ENCODE measurements around the gene ELOVL5.

Gene ELOVL5

DNA sequence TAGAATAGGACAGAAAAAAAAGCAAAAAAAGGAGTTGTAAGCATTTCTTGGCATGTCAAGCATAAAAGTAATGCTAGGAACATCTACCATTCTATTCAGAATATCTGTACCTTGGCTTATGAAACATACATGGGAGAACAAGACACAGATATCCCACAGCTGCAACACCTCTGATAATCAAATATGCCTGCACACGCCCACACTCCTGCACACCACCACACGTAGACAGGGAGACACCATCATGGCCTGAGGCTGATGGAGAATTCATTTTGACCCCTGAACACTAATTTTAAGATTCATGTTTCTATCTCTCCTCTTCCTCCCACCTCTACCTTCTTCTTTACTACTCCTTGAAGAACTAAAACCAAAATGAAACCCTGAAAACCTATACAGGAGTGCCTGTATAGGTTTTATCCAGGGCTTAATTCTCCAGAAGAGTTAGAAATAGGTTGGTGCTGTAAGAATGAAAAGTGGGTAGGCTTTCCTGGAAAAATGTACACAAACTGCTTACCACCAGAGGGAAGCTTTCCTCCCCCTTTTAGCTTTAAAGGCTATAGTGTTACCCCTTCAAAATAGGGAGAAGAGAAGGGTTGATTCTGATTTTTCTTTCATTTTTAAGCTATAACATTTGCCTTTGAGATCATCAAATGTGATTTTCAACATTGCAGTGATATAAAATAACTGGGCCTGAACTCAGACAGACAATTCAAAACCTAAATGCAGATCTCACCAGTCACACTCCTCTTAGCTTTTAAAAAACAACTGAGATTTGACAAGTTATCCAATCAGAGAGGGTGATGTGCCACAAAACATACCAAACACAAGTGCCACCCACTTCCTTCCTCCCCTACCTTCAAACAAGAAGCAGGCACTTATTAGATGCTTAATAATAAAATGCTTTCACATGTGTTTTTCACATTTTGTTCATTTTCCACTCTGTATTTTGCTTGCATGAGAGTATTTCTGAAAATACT, 57.9 kb downstream of the ELOVL5 start:
- DNase-seq (ENCODE audit: low spot score in 2 of 2): no peak
- Mint-ChIP-seq H3K27ac (peak overlapping the region; percentile 83), H3K4me3 (peak overlapping the region; percentile 12), H3K4me1 (peaks cover 57% of the 10 kb centered on the region), H3K9me3 (no peaks in the 10 kb centered on the region), H3K36me3 (peaks cover 78% of the 10 kb centered on the region)
- ATAC-seq: peak; percentile 75

DNA sequence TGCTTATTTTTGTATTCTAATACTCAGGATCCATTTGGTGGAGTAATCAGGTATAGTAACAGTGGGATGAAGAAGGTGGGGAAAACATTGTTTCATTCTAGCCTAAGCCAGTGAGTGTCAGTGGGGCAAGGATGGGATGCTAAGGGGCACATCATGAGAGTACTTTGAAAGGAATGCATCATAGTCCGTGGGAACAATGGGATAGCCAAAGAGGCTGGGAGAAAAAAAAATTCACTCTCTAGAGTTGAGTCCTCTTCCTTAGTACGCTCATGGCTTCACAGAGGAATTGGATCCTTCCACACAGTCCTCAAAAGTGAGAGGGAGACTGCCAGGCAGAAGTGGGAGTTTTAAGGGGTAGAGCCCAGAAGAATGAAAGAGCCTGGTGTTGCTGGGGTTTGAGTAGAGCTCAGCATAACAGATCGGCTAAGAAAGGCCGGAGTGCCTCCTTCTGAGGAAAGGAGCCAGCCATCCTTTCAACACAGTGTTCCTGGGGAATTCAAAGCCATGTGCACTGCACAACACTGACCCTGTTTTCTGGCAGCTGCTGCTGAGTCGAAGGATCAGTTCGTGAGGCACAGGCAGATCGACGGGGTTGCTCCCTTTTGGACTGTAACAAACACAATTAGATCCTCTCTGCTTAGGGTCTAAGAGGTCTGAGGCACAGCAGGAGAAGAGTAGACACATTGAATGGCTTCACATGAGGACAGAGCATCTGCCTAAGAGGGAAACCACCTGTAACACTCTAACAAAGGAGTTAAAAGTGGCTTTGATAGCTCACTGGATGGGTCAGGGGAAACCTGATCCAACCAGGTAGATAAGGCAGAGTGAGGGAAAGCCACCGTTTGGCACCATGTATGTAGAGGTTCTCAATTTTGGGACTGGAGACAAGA, 61.2 kb downstream of the ELOVL5 start:
- Mint-ChIP-seq H3K4me1 (peaks cover 54% of the 10 kb centered on the region), H3K4me3 (no peak overlapping the region), H3K36me3 (peaks cover 74% of the 10 kb centered on the region)

DNA sequence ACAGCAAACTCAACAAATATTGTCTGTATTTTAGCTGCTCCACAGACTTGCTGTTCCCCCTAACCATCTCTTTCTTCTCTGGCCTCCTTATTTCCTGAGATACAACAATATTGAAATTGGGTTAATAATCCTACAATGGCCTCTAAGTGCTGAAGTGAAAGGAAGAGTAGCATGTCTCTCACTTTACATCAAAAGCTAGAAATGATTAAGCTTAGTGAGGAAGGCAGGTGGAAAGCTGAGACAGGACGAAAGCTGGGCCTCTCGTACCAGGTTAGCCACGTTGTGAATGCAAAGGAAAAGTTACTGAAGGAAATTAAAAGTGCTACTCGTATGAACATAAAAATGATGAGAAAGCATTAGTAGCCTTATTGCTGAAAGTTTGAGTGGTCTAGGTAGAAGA, 63.8 kb downstream of the ELOVL5 start:
- ATAC-seq (peak; percentile 84), DNase-seq (ENCODE audit: low spot score in 2 of 2) (no peak)
- peaks cover 54% of the 10 kb centered on the region for H3K36me3 Mint-ChIP-seq
- H3K9me3 Mint-ChIP-seq: no peaks in the 10 kb centered on the region
- H3K27ac Mint-ChIP-seq: peak overlapping the region; percentile 9
- peaks cover 52% of the 10 kb centered on the region for H3K4me1 Mint-ChIP-seq
- H3K4me3 Mint-ChIP-seq: peak overlapping the region; percentile 4

More for the DNA sequence above, 61.2 kb downstream of the ELOVL5 start:
- Mint-ChIP-seq H3K9me3 (no peaks in the 10 kb centered on the region), H3K27ac (peak overlapping the region; percentile 74)
- DNase-seq (ENCODE audit: low spot score in 2 of 2) (no peak), ATAC-seq (no peak)

DNA sequence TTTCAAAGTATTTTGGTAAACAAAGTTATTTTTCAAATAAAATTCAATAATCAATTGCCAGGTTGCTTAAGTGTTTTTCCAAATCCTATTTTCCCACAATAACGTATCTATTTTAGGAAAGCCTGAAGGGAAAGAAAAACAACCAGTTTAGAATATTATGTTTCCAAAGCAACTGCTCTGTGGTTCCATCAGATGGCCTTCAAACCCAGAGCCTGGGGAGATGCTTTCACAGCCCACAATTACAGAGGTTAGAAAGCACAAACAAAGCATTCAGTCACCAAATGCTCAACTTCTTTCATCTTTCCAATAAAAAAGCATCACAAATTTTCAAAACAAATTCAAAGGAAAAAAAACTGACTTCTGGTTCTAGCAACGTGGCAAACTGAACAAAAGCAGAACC, 66.0 kb downstream of the ELOVL5 start:
- Mint-ChIP-seq H3K36me3 (peaks cover 48% of the 10 kb centered on the region), H3K4me1 (peaks cover 60% of the 10 kb centered on the region), H3K4me3 (no peak overlapping the region), H3K27ac (no peak overlapping the region), H3K9me3 (no peaks in the 10 kb centered on the region)
- no peak for DNase-seq (ENCODE audit: low spot score in 2 of 2)
- ATAC-seq: no peak

DNA sequence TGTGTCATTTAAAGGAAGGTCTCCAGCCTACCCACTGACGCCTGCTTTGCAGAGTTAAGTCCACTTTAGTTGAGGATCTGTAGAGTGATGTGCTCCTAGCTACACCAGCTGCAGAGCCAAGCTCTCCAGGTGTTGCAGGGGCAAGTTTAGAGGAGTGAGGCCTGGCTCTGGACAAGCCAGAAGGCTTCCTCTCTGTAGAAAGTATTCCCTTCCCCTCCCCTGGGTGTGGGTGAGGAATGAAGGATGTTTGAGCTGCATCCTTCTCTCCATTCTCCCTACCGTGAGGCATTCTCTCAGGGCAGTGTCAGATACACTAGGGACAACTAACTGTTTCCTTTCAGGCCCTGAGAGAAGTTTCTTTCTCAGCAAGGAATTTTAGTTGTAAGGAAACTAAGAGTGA, 66.5 kb downstream of the ELOVL5 start:
- H3K27ac Mint-ChIP-seq: peak overlapping the region; percentile 34
- ATAC-seq (no peak), DNase-seq (ENCODE audit: low spot score in 2 of 2) (no peak)
- peaks cover 54% of the 10 kb centered on the region for H3K4me1 Mint-ChIP-seq
- peaks cover 48% of the 10 kb centered on the region for H3K36me3 Mint-ChIP-seq
- H3K9me3 Mint-ChIP-seq: no peaks in the 10 kb centered on the region
- no peak overlapping the region for H3K4me3 Mint-ChIP-seq

DNA sequence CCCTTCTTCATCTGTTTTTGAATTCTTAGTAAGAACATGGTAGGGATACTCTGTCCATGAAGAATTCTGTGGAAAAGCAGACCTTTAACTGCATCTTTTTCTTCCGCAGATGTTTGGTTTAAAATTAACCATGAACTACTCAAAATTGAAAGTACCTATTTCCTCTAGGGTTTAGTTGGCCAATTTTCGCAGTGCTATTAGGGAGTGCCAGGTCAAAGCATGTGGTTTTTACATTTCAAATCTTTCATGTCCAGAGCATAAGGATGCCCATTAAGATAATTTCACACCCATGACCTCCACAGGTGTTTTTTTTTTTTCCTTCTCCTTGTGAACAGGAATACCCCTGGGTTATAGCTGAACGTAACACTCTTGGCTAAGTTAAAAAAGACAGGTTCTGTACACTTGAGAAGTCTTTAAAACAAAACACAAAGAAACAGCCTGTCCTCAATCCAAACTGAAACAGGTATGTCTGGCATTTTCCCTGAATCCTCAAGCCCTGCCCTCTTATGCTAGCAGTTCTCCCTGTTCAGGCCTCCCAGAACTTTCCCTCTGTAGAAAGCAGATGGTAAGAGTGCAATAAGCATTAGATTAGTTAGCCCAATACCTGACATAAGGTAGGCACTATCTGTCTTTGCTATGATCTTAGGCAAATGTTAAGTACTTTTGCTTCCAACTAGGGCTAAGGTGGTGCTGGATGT, 67.1 kb downstream of the ELOVL5 start:
- H3K4me3 Mint-ChIP-seq: no peak overlapping the region
- DNase-seq (ENCODE audit: low spot score in 2 of 2) (no peak), ATAC-seq (no peak)
- H3K9me3 Mint-ChIP-seq: no peaks in the 10 kb centered on the region
- peaks cover 52% of the 10 kb centered on the region for H3K4me1 Mint-ChIP-seq
- peaks cover 48% of the 10 kb centered on the region for H3K36me3 Mint-ChIP-seq
- peak overlapping the region; percentile 34 for H3K27ac Mint-ChIP-seq

DNA sequence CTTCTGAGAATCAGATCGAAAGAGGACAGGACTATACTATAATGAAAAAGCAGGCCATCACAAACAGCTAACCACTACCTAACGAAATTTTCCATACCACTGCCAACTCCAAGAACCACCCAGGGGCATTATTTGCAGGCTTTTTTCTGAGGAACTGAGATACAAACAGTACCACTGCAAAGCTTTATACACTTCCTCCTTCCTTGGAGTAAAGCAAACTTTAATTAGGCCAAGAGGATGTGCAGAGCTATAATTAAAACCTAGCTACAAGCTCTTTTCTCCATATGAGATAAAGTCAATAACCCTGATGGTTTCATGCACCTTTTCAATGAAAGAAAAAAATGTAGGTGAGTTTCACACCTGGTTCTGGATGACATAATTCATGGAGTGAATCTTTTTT, 68.5 kb downstream of the ELOVL5 start:
- DNase-seq (ENCODE audit: low spot score in 2 of 2): no peak
- Mint-ChIP-seq H3K36me3 (peaks cover 53% of the 10 kb centered on the region), H3K9me3 (no peaks in the 10 kb centered on the region), H3K4me3 (no peak overlapping the region), H3K4me1 (peaks cover 50% of the 10 kb centered on the region), H3K27ac (no peak overlapping the region)
- ATAC-seq: no peak

DNA sequence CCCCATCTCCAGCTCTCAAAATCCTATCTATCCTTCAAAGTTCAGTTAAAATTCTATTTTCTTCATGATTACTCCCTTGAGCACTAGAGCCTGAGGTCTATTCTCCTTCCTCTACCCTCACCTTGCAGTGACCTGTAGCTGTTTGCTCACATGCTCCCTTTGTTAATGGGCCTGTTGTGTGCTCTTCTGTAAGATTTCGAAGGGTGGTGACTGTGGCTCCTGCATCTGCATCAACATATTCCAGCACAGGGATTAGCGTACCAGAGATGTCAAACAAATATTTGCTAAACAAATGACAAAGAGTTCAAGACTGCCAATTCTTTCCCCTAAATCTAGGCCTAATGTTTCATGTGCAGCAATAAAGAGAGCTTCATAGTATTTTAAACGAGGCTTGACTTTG, 69.5 kb downstream of the ELOVL5 start:
- no peak for DNase-seq (ENCODE audit: low spot score in 2 of 2)

DNA sequence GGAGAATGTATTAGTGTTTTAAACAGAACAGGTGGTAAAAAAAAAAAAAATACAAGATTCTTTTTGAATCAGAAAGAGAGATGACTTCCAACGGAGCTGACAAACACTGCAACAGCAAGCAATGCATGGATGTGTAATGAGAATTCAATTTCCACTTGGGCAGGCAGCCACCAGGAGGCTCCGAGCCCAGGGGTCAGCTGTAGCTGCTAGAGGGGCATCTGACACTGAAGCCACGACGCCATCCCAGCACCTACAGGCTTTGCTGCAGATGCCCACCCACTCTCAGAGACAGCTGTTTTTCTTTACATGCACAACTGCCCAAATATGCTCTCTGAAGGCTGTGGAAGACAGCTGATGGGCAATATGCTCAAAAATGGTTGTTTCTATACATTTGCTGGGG, 75.4 kb downstream of the ELOVL5 start:
- ATAC-seq (no peak), DNase-seq (ENCODE audit: low spot score in 2 of 2) (no peak)
- Mint-ChIP-seq H3K27ac (no peak overlapping the region), H3K36me3 (peaks cover 97% of the 10 kb centered on the region), H3K4me1 (peaks cover under 1% of the 10 kb centered on the region), H3K4me3 (no peak overlapping the region), H3K9me3 (no peaks in the 10 kb centered on the region)

More for the DNA sequence above, 69.5 kb downstream of the ELOVL5 start:
- Mint-ChIP-seq H3K9me3 (no peaks in the 10 kb centered on the region), H3K36me3 (peaks cover 62% of the 10 kb centered on the region), H3K27ac (peak overlapping the region; percentile 11), H3K4me1 (peaks cover 43% of the 10 kb centered on the region), H3K4me3 (no peak overlapping the region)
- ATAC-seq: no peak

DNA sequence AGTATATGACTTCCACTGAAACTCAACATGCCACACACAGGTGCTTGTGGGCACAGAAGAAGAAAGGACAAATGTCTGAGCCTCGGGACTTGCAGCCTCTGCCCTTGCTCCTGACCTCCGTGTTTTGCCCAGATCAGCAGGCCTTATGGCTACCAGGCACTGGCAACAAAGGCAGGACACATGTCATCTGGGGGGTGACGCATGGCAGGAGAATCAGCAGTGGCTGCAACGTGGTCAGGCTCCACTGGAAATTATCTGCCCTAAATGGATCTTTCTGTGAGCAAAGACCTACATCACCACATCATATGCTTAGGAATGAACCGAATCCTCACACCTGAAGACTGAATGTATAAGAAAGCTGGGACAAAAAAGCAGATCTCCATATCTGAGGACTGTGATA, 78.9 kb downstream of the ELOVL5 start:
- Mint-ChIP-seq H3K4me3 (no peak overlapping the region), H3K4me1 (peaks cover under 1% of the 10 kb centered on the region), H3K9me3 (no peaks in the 10 kb centered on the region), H3K27ac (peak overlapping the region; percentile 70), H3K36me3 (peaks cover 100% of the 10 kb centered on the region)
- ATAC-seq (no peak), DNase-seq (ENCODE audit: low spot score in 2 of 2) (no peak)

DNA sequence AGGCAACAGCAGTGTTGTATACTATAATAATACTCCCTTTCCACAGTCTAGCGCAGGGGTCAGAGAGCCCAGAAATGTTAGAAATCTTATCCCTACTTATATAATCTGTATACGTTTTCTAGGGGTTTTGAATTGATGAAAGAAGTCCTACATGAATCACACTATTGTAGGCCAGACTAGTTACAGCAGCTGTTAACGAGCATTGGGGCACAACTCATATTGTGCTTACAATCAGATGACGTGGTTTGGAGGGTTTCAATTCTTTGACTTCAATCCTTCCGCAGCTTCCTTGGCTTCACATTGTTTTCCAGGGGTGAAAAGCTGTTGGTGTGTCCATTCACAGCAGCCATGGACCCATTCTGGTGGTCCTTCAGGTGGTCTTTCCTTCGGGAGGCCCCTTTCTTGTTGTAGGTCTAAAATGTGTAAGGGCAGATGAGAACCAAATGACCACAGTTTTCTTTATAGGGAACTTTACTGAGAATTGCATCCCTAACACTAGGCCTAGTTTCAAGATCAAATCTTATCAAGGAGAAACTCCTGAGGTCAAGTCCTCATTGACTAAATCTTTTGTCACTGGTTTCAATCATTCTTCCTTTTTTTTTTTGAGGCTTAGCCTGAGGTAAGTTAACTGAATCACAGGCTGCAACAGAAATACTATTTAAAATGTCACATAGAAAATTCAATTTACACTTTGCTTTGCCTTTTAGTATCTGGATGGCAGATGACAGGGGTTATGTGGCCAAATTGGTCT, 79.7 kb downstream of the ELOVL5 start:
- H3K27ac Mint-ChIP-seq: no peak overlapping the region
- DNase-seq (ENCODE audit: low spot score in 2 of 2) (no peak), ATAC-seq (peak; percentile 80)
- H3K4me1 Mint-ChIP-seq: peaks cover 8% of the 10 kb centered on the region
- peaks cover 100% of the 10 kb centered on the region for H3K36me3 Mint-ChIP-seq
- H3K9me3 Mint-ChIP-seq: no peaks in the 10 kb centered on the region
- no peak overlapping the region for H3K4me3 Mint-ChIP-seq

DNA sequence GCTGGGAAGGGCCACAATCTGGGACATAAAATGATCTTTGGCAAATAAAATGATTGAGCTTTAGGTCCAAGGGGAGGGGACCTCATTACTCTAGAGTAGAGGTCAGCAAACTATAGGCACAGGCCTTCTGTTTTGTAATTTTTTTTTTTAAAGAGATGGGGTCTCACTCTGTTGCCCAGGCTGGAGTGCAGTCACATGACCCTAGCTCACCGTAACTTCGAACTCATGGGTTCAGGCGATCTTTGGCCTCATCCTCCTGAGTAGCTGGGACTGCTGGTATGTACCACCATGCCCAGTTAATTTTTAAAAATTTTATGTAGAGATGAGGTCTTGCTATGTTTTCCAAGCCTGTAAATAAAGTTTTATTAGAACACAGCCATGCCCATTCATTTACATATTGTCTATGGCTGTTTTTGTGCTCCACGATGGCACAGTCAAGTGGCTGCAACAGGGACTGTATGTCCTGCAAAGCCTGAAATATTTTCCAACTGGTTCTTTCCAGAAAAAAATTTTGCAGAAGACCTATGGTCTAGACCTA, 82.1 kb downstream of the ELOVL5 start:
- ATAC-seq (no peak), DNase-seq (ENCODE audit: low spot score in 2 of 2) (no peak)
- peaks cover 12% of the 10 kb centered on the region for H3K4me1 Mint-ChIP-seq
- peaks cover 100% of the 10 kb centered on the region for H3K36me3 Mint-ChIP-seq
- H3K9me3 Mint-ChIP-seq: no peaks in the 10 kb centered on the region
- H3K27ac Mint-ChIP-seq: peak overlapping the region; percentile 10
- no peak overlapping the region for H3K4me3 Mint-ChIP-seq

DNA sequence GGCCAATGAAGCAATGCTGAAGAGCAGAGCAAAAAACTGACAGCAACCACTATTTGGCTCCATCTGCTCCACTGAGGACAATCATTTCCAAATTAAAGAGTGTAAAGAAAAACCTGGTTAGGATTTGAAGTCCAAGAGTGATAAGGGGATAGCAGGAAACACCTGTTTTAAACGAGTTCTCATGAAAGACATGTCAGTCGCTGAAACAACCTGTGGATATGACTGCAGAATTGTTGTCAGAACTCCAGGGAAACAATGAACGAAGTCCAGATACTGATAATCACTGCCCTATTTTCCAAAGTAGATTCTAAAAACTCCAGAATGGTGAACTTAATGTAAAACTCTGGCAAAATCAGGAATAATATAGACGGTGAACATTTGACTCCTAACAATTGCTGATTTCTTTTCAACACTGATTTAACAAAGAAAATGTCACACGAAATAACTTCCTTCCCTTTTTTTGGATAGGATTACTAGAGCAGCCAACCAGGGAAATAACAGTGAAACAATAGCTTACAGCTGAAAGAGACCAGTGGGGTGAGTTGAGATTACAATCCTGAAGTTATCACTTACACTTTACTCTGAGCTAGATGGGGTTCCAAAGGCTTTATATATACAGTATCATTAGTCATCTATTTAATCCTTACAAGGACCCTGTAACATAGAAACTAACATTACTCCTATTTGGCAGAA, 83.7 kb downstream of the ELOVL5 start:
- Mint-ChIP-seq H3K9me3 (no peaks in the 10 kb centered on the region), H3K4me1 (peaks cover 12% of the 10 kb centered on the region), H3K27ac (peak overlapping the region; percentile 8), H3K36me3 (peaks cover 100% of the 10 kb centered on the region), H3K4me3 (no peak overlapping the region)
- no peak for DNase-seq (ENCODE audit: low spot score in 2 of 2)
- ATAC-seq: no peak

DNA sequence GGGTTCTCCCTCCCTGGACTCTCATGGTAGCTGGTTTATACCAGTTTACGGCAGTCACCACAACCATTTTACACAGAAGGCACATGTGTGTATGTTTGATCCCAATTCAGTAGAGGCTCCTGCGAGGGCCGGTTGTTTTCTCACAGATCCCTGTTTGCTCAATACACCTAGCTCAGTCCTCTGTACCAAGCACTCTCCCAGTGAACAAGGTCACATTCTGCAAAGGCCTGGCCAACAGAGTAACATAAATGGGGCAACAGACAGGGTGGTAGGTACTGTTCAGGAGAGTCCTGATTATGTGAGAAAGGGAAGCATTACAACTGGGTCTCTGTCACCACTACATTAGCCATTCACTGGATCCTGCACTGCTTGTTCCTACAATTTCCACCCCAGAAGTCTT, 84.4 kb downstream of the ELOVL5 start:
- no peak for ATAC-seq
- peaks cover 100% of the 10 kb centered on the region for H3K36me3 Mint-ChIP-seq
- no peak for DNase-seq (ENCODE audit: low spot score in 2 of 2)
- H3K4me1 Mint-ChIP-seq: peaks cover 12% of the 10 kb centered on the region
- H3K9me3 Mint-ChIP-seq: no peaks in the 10 kb centered on the region
- H3K27ac Mint-ChIP-seq: peak overlapping the region; percentile 8
- no peak overlapping the region for H3K4me3 Mint-ChIP-seq

All from stimulated activated effector memory CD8-positive, alpha-beta T cell treated with anti-CD3 and anti-CD28 coated beads, Interleukin-12 subunit alpha, Interleukin-12 subunit beta, amount 100 ng/mL, for 72 hours (primary cell).